HEK293 (cell line): ENCODE data around the gene TMEM233.
"Not testable (repeated sequence)": the region's sequence is repeated elsewhere in the genome, so short reads cannot be mapped to it uniquely, and the experiment has no call there.

Source experiments
- CTCF ChIA-PET: fragments of 350-600 bp; formaldehyde crosslinking; extraction: SDS; loops from one replicate; lab custom pipeline; 2021; ENCODE audit warnings: antibody characterized with exemption; lab: Yijun Ruan, JAX
- POLR2A ChIA-PET: fragments of 300-600 bp; formaldehyde crosslinking; extraction: SDS; loops from one replicate; lab custom pipeline; 2020; ENCODE audit warnings: antibody characterized with exemption, inconsistent platforms; lab: Yijun Ruan, JAX
- H3K27ac ChIP-seq: fragments of 200-500 bp; sonication (Bioruptor generic); 2 replicates; pipeline ENCODE4 v1.5.1; 2014; ENCODE audit warnings: low read depth, low read length, control low read depth, inconsistent platforms; ENCODE audit errors: extremely low read depth
- H3K36me3 ChIP-seq, 2 experiments: fragments of 200-500 bp in 1 of 2; sonication (Bioruptor generic) in 1 of 2; 1 replicate in 1 of 2; 2 replicates in 1 of 2; pipeline ENCODE4 v1.5.1; 2014 to 2017; ENCODE audit warnings: inconsistent platforms in 2 of 2, low read length in 2 of 2; ENCODE audit not compliant: control insufficient read depth in 2 of 2, insufficient read depth in 1 of 2
- H3K4me1 ChIP-seq: fragments of 200-500 bp; sonication (Bioruptor generic); 2 replicates; pipeline ENCODE4 v1.5.1; 2014; ENCODE audit warnings: mild to moderate bottlenecking, low read length, inconsistent platforms; ENCODE audit not compliant: control insufficient read depth, insufficient read depth
- H3K4me3 ChIP-seq: 2 replicates; pipeline ENCODE4 v1.5.1; 2011; ENCODE audit warnings: low read depth, mild to moderate bottlenecking, control low read depth, low read length, moderate library complexity
- H3K9me3 ChIP-seq: fragments of 200-500 bp; sonication (Bioruptor generic); 2 replicates; pipeline ENCODE4 v1.5.1; 2014; ENCODE audit warnings: low read depth, low read length, inconsistent platforms; ENCODE audit not compliant: control insufficient read depth, insufficient read depth
- KLF16 ChIP-seq: fragments of 450-650 bp; formaldehyde crosslinking; IDR thresholded peaks from 2 replicates; pipeline ENCODE4 v1.5.1; 2017; ENCODE audit warnings: missing biosample characterization, missing genetic modification characterization
- PRDM1 ChIP-seq: fragments of 450-650 bp; formaldehyde crosslinking; IDR thresholded peaks from 2 replicates; pipeline ENCODE4; 2016; ENCODE audit warnings: missing biosample characterization, missing genetic modification characterization
- PRDM2 ChIP-seq: fragments of 450-650 bp; formaldehyde crosslinking; IDR thresholded peaks from 2 replicates; pipeline ENCODE4 v1.5.1; 2016; ENCODE audit warnings: missing biosample characterization, missing genetic modification characterization, borderline replicate concordance
- RBAK ChIP-seq: fragments of 450-650 bp; formaldehyde crosslinking; IDR thresholded peaks from 2 replicates; pipeline ENCODE4 v1.5.1; 2016; ENCODE audit warnings: missing biosample characterization, missing genetic modification characterization
- ZNF214 ChIP-seq: fragments of 450-650 bp; formaldehyde crosslinking; IDR thresholded peaks from 2 replicates; pipeline ENCODE4 v1.5.1; 2017; ENCODE audit warnings: missing biosample characterization, mild to moderate bottlenecking, missing genetic modification characterization, borderline replicate concordance
- ZNF488 ChIP-seq: fragments of 450-650 bp; formaldehyde crosslinking; IDR thresholded peaks from 2 replicates; pipeline ENCODE4 v1.5.1; 2016; ENCODE audit warnings: missing biosample characterization, missing genetic modification characterization
- ZNF501 ChIP-seq: fragments of 450-650 bp; formaldehyde crosslinking; IDR thresholded peaks from 2 replicates; pipeline ENCODE4 v1.5.1; 2016; ENCODE audit warnings: missing biosample characterization, missing genetic modification characterization
- ZNF610 ChIP-seq: fragments of 450-650 bp; formaldehyde crosslinking; IDR thresholded peaks from 2 replicates; pipeline ENCODE4 v1.5.1; 2016; ENCODE audit warnings: missing biosample characterization, missing genetic modification characterization, borderline replicate concordance
- ZNF654 ChIP-seq: fragments of 450-650 bp; formaldehyde crosslinking; IDR thresholded peaks from 2 replicates; pipeline ENCODE4 v1.5.1; 2016; ENCODE audit warnings: low read depth, missing biosample characterization, missing genetic modification characterization
- ZNF660 ChIP-seq: fragments of 450-650 bp; IDR thresholded peaks from 2 replicates; pipeline ENCODE4 v1.5.1; 2018; ENCODE audit warnings: missing biosample characterization, mild to moderate bottlenecking, missing genetic modification characterization
- ZNF843 ChIP-seq: fragments of 450-650 bp; formaldehyde crosslinking; IDR thresholded peaks from 2 replicates; pipeline ENCODE4 v1.5.1; 2016; ENCODE audit warnings: missing biosample characterization, missing genetic modification characterization
- ZSCAN18 ChIP-seq: fragments of 450-650 bp; formaldehyde crosslinking; IDR thresholded peaks from 2 replicates; pipeline ENCODE4 v1.5.1; 2016; ENCODE audit warnings: missing biosample characterization, missing genetic modification characterization

TMEM233 gene

GRCh38 chr12:119658166-119658565 lies 64.6 kb downstream of the TMEM233 start:
- H3K27ac ChIP-seq, POLR2A ChIA-PET, H3K9me3 ChIP-seq, H3K36me3 ChIP-seq, H3K4me1 ChIP-seq, H3K4me3 ChIP-seq: not testable (repeated sequence)
- CTCF ChIA-PET: interaction anchor here (0.6 to 1.7 kb wide), 6 partner anchors 9 to 871 kb away, joined by 3 to 7 read pairs (median 5); partner anchors contain the start of gene PRKAB1

GRCh38 chr12:119659289-119659897 lies 65.8 kb downstream of the TMEM233 start:
- H3K9me3 ChIP-seq: no peaks in the 10 kb centered on the region
- H3K4me1 ChIP-seq: no peaks in the 10 kb centered on the region
- ChIA-PET CTCF (interaction anchor here (0.6 to 1.7 kb wide), 8 partner anchors 23 to 227 kb away, joined by 3 to 7 read pairs (median 4); no protein-coding TSS in a partner anchor), POLR2A (no interaction called here)
- no peak overlapping the region for H3K4me3 ChIP-seq
- no peak overlapping the region for H3K27ac ChIP-seq
- TF ChIP-seq ZNF654 (tag by site-specific recombination): 0 out of 2 replicates have a peak, but pooled peaks have one; percentile 27
- peak; percentile 97 for TF ChIP-seq ZNF660 (tag by site-specific recombination)
- no peak for TF ChIP-seq ZNF488 (tag by site-specific recombination)
- TF ChIP-seq PRDM2 (tag by site-specific recombination): no peak
- H3K36me3 ChIP-seq: no peaks in the 10 kb centered on the region

- TF ChIP-seq ZNF843 (tag by site-specific recombination) (no peak), ZSCAN18 (tag by site-specific recombination) (no peak), KLF16 (no peak), RBAK (tag by site-specific recombination) (no peak), ZNF214 (tag by site-specific recombination) (no peak), PRDM1 (peak; percentile 41; the same call in 1 of the 2 replicates), ZNF610 (tag by site-specific recombination) (no peak), ZNF501 (tag by site-specific recombination) (no peak)
- H3K9me3 ChIP-seq: no peaks in the 10 kb centered on the region
- no peaks in the 10 kb centered on the region for H3K36me3 ChIP-seq
- H3K27ac ChIP-seq: no peak overlapping the region
- H3K4me3 ChIP-seq: no peak overlapping the region
- ChIA-PET CTCF (interaction anchor here (0.7 to 1.1 kb wide), 3 partner anchors 116 to 228 kb away, joined by 3 to 5 read pairs (median 3); no protein-coding TSS in a partner anchor), POLR2A (no interaction called here)
- H3K4me1 ChIP-seq: no peaks in the 10 kb centered on the region
Observed at GRCh38 chr12:119660076-119660475, 66.5 kb downstream of the TMEM233 start.
